HEK293 (cell line): ENCODE results near the gene MYCBPAP.
A peak's percentile ranks its signal among the peaks of the same experiment; 100 is the strongest.

Source experiments
- CTCF ChIA-PET: fragments of 350-600 bp; formaldehyde crosslinking; extraction: SDS; loops from one replicate; lab custom pipeline; 2021; ENCODE audit warnings: antibody characterized with exemption; lab: Yijun Ruan, JAX
- POLR2A ChIA-PET: fragments of 300-600 bp; formaldehyde crosslinking; extraction: SDS; loops from one replicate; lab custom pipeline; 2020; ENCODE audit warnings: antibody characterized with exemption, inconsistent platforms; lab: Yijun Ruan, JAX
- H3K27ac ChIP-seq: fragments of 200-500 bp; sonication (Bioruptor generic); 2 replicates; pipeline ENCODE4 v1.5.1; 2014; ENCODE audit warnings: low read depth, low read length, control low read depth, inconsistent platforms; ENCODE audit errors: extremely low read depth
- H3K36me3 ChIP-seq, 2 experiments: fragments of 200-500 bp in 1 of 2; sonication (Bioruptor generic) in 1 of 2; 1 replicate in 1 of 2; 2 replicates in 1 of 2; pipeline ENCODE4 v1.5.1; 2014 to 2017; ENCODE audit warnings: inconsistent platforms in 2 of 2, low read length in 2 of 2; ENCODE audit not compliant: control insufficient read depth in 2 of 2, insufficient read depth in 1 of 2
- H3K4me1 ChIP-seq: fragments of 200-500 bp; sonication (Bioruptor generic); 2 replicates; pipeline ENCODE4 v1.5.1; 2014; ENCODE audit warnings: mild to moderate bottlenecking, low read length, inconsistent platforms; ENCODE audit not compliant: control insufficient read depth, insufficient read depth
- H3K4me3 ChIP-seq: 2 replicates; pipeline ENCODE4 v1.5.1; 2011; ENCODE audit warnings: low read depth, mild to moderate bottlenecking, control low read depth, low read length, moderate library complexity
- H3K9me3 ChIP-seq: fragments of 200-500 bp; sonication (Bioruptor generic); 2 replicates; pipeline ENCODE4 v1.5.1; 2014; ENCODE audit warnings: low read depth, low read length, inconsistent platforms; ENCODE audit not compliant: control insufficient read depth, insufficient read depth
- BCL6B ChIP-seq: fragments of 450-650 bp; formaldehyde crosslinking; IDR thresholded peaks from 2 replicates; pipeline ENCODE4 v1.5.1; 2017; ENCODE audit warnings: missing biosample characterization, missing genetic modification characterization
- EGR2 ChIP-seq: fragments of 450-650 bp; formaldehyde crosslinking; IDR thresholded peaks from 2 replicates; pipeline ENCODE4 v1.5.1; 2016; ENCODE audit warnings: low read depth, missing biosample characterization, missing genetic modification characterization
- FEZF1 ChIP-seq: fragments of 450-650 bp; formaldehyde crosslinking; IDR thresholded peaks from 2 replicates; pipeline ENCODE4 v1.5.1; 2016; ENCODE audit warnings: missing biosample characterization, missing genetic modification characterization
- GLI4 ChIP-seq: fragments of 450-650 bp; formaldehyde crosslinking; IDR thresholded peaks from 2 replicates; pipeline ENCODE4 v1.5.1; 2016; ENCODE audit warnings: missing biosample characterization, missing genetic modification characterization
- KLF10 ChIP-seq: fragments of 450-650 bp; IDR thresholded peaks from 2 replicates; pipeline ENCODE4 v1.5.1; 2018; ENCODE audit warnings: missing biosample characterization, mild to moderate bottlenecking, missing genetic modification characterization
- MYNN ChIP-seq: fragments of 450-650 bp; formaldehyde crosslinking; IDR thresholded peaks from 2 replicates; pipeline ENCODE4 v1.5.1; 2016; ENCODE audit warnings: missing biosample characterization, missing genetic modification characterization, borderline replicate concordance
- PBX3 ChIP-seq: sonication (generic); formaldehyde crosslinking; IDR thresholded peaks from 2 replicates; pipeline ENCODE4 v1.8.1; 2022; ENCODE audit warnings: mild to moderate bottlenecking, moderate library complexity, missing genetic modification reagents
- REPIN1 ChIP-seq: fragments of 450-650 bp; formaldehyde crosslinking; IDR thresholded peaks from 2 replicates; pipeline ENCODE4 v1.5.1; 2017; ENCODE audit warnings: missing biosample characterization, missing genetic modification characterization, low read depth
- SP2 ChIP-seq: fragments of 450-650 bp; formaldehyde crosslinking; IDR thresholded peaks from 2 replicates; pipeline ENCODE4 v1.5.1; 2016; ENCODE audit warnings: missing biosample characterization, missing genetic modification characterization
- ZBTB1 ChIP-seq: fragments of 450-650 bp; formaldehyde crosslinking; IDR thresholded peaks from 2 replicates; pipeline ENCODE4 v1.5.1; 2016; ENCODE audit warnings: missing biosample characterization, missing genetic modification characterization
- ZBTB48 ChIP-seq: fragments of 450-650 bp; formaldehyde crosslinking; IDR thresholded peaks from 2 replicates; pipeline ENCODE4 v1.5.1; 2016; ENCODE audit warnings: missing biosample characterization, missing genetic modification characterization
- ZBTB49 ChIP-seq: fragments of 450-650 bp; formaldehyde crosslinking; IDR thresholded peaks from 2 replicates; pipeline ENCODE4 v1.5.1; 2016; ENCODE audit warnings: missing biosample characterization, missing genetic modification characterization, low read depth
- ZBTB7A ChIP-seq: fragments of 450-650 bp; formaldehyde crosslinking; IDR thresholded peaks from 2 replicates; pipeline ENCODE4 v1.5.1; 2016; ENCODE audit warnings: low read depth, missing biosample characterization, missing genetic modification characterization
- ZFHX2 ChIP-seq: fragments of 450-650 bp; formaldehyde crosslinking; conservative IDR thresholded peaks from 2 replicates; pipeline ENCODE4 v1.5.1; 2016; ENCODE audit warnings: missing biosample characterization, missing genetic modification characterization
- ZNF112 ChIP-seq: fragments of 450-650 bp; formaldehyde crosslinking; IDR thresholded peaks from 2 replicates; pipeline ENCODE4 v1.5.0; 2017; ENCODE audit warnings: missing biosample characterization, missing genetic modification characterization
- ZNF138 ChIP-seq: fragments of 450-650 bp; formaldehyde crosslinking; IDR thresholded peaks from 2 replicates; pipeline ENCODE4 v1.5.1; 2016; ENCODE audit warnings: missing biosample characterization, missing genetic modification characterization, borderline replicate concordance
- ZNF140 ChIP-seq: fragments of 450-650 bp; formaldehyde crosslinking; IDR thresholded peaks from 2 replicates; pipeline ENCODE4 v1.5.1; 2016; ENCODE audit warnings: missing biosample characterization, missing genetic modification characterization
- ZNF19 ChIP-seq: fragments of 450-650 bp; formaldehyde crosslinking; IDR thresholded peaks from 2 replicates; pipeline ENCODE4; 2016; ENCODE audit warnings: missing biosample characterization, missing genetic modification characterization, low read depth
- ZNF23 ChIP-seq: fragments of 450-650 bp; formaldehyde crosslinking; IDR thresholded peaks from 2 replicates; pipeline ENCODE4 v1.5.1; 2016; ENCODE audit warnings: missing biosample characterization, missing genetic modification characterization, borderline replicate concordance
- ZNF548 ChIP-seq: fragments of 450-650 bp; formaldehyde crosslinking; IDR thresholded peaks from 2 replicates; pipeline ENCODE4 v1.5.1; 2016; ENCODE audit warnings: missing biosample characterization, missing genetic modification characterization
- ZNF596 ChIP-seq: fragments of 450-650 bp; IDR thresholded peaks from 2 replicates; pipeline ENCODE4 v1.5.0; 2018; ENCODE audit warnings: missing biosample characterization, mild to moderate bottlenecking, missing genetic modification characterization, moderate library complexity
- TF ChIP-seq, protein P1 (sequence below): fragments of 450-650 bp; formaldehyde crosslinking; IDR thresholded peaks from 2 replicates; pipeline ENCODE4 v1.5.1; 2017; ENCODE audit warnings: missing biosample characterization, mild to moderate bottlenecking, missing genetic modification characterization, moderate library complexity
- TF ChIP-seq, protein P2 (sequence below): fragments of 450-650 bp; formaldehyde crosslinking; IDR thresholded peaks from 2 replicates; pipeline ENCODE4 v1.5.1; 2016; ENCODE audit warnings: missing biosample characterization, missing genetic modification characterization

MYCBPAP gene

GRCh38 chr17:50477976-50478375 lies 30.3 kb upstream of the MYCBPAP start:
- H3K27ac ChIP-seq = peak overlapping the region; percentile 88
- ChIA-PET CTCF (interaction anchor here (0.6 to 4.4 kb wide), 26 partner anchors 13 to 362 kb away, joined by 3 to 55 read pairs (median 5); partner anchors contain the start of gene LRRC59), POLR2A (interaction anchor here (2.0 to 2.1 kb wide), 2 partner anchors 81 to 116 kb away, joined by 9 to 30 read pairs; partner anchors contain the start of gene LRRC59)
- TF ChIP-seq ZNF548 (tag by site-specific recombination) (no peak), ZNF138 (tag by site-specific recombination) (no peak), FEZF1 (tag by site-specific recombination) (no peak), ZNF140 (tag by site-specific recombination) (no peak), ZNF112 (tag by site-specific recombination) (no peak), ZNF23 (no peak), ZBTB1 (no peak), BCL6B (tag by site-specific recombination) (no peak), ZBTB7A (no peak), REPIN1 (tag by site-specific recombination) (no peak)
- H3K36me3 ChIP-seq = peaks cover 6 to 31% of the 10 kb centered on the region in 2 experiments; a peak in 2 of 3 replicates
- H3K9me3 ChIP-seq = no peaks in the 10 kb centered on the region
- H3K4me1 ChIP-seq = peaks cover 6% of the 10 kb centered on the region
- no peak overlapping the region; the same call in 1 of the 2 replicates for H3K4me3 ChIP-seq

DNA sequence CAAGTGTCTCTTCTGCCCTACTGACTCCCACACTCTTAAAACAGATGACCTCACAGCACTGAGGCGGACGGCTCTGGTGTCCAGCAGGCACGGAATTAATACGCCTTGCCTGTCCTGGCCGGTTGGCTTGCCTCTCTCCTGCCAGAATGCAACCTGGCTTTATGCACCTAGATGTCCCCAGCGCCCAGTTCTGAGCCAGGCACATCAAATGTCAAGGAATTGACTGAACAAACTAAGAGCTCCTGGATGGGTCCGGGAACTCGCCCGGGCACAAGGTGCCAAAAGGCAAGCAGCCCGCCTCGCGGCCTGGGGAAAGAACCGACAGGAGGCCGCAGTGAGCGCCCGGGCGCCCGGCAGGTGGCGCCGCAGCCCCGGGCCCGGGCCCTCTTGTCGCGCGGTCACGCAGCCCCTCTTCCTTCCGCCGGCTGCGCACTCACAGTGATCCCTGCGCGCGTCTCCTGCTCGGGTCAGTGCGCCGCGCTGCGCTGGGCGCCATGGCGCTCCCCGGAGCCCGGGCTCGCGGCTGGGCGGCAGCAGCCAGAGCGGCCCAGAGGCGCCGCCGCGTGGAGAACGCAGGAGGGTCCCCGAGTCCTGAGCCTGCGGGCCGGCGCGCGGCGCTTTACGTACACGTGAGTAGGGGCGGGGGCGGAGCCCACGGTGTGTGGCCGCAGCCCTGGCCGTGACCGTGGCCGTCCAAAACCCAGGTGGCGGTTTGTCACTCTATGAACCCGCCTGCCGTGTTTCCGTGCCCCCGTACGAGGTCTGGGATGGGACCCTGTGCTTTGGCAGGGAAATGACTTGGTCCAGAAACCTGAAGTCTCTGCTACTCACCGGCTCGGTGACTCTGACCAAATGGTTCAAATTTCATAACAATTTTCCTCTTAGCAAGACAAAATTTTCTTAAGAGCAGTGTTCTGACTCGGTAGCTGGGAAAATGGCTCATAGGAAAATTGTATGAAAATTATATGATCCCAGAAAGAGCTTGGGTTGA lies 29.6 kb upstream of the MYCBPAP start, which contains the start of gene RSAD1:
Gene RSAD1, plus strand, starts transcription at position 470 of the 991 bp plus-strand sequence. Its CDS starts 25 bp downstream, at position 495.
- peaks cover 6% of the 10 kb centered on the region for H3K4me1 ChIP-seq
- H3K4me3 ChIP-seq = peak within 1 kb of the TSS; percentile 64
- CTCF ChIA-PET = interaction anchor here (0.6 to 4.4 kb wide), 60 partner anchors 8 to 385 kb away, joined by 3 to 55 read pairs (median 4); partner anchors contain the start of genes CHAD, COL1A1, EME1 and LRRC59
- H3K36me3 ChIP-seq = peaks cover 13 to 31% of the 10 kb centered on the region in 2 experiments; a peak in 2 of 3 replicates
- H3K9me3 ChIP-seq = no peaks in the 10 kb centered on the region
- peak within 1 kb of the TSS; percentile 88 for H3K27ac ChIP-seq
- POLR2A ChIA-PET = interaction anchor here (0.6 to 2.1 kb wide), 12 partner anchors 35 to 241 kb away, joined by 3 to 30 read pairs (median 3); partner anchors contain the start of genes ACSF2, LRRC59, LUC7L3 and XYLT2
- TF ChIP-seq EGR2 (tag by site-specific recombination) (peak; percentile 57; the same call in 1 of the 2 replicates), MYNN (tag by site-specific recombination) (no peak), ZFHX2 (tag by site-specific recombination) (peak; percentile 66), KLF10 (tag by site-specific recombination) (peak; percentile 88), ZBTB49 (no peak), PBX3 (CRISPR knock-in tag) (peak; percentile 90; the same call in 1 of the 2 replicates), SP2 (tag by site-specific recombination) (peak; percentile 18), GLI4 (tag by site-specific recombination) (no peak), ZBTB48 (tag by site-specific recombination) (0 out of 2 replicates have a peak, but pooled peaks have one; percentile 36), FEZF1 (tag by site-specific recombination) (no peak), ZNF19 (tag by site-specific recombination) (no peak), ZNF596 (tag by site-specific recombination) (peak; percentile 72; the same call in 1 of the 2 replicates)
- TF ChIP-seq, protein P1, sequence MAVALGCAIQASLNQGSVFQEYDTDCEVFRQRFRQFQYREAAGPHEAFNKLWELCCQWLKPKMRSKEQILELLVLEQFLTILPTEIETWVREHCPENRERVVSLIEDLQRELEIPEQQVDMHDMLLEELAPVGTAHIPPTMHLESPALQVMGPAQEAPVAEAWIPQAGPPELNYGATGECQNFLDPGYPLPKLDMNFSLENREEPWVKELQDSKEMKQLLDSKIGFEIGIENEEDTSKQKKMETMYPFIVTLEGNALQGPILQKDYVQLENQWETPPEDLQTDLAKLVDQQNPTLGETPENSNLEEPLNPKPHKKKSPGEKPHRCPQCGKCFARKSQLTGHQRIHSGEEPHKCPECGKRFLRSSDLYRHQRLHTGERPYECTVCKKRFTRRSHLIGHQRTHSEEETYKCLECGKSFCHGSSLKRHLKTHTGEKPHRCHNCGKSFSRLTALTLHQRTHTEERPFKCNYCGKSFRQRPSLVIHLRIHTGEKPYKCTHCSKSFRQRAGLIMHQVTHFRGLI = 0 out of 2 replicates have a peak, but pooled peaks have one; percentile 24
- TF ChIP-seq, protein P2, sequence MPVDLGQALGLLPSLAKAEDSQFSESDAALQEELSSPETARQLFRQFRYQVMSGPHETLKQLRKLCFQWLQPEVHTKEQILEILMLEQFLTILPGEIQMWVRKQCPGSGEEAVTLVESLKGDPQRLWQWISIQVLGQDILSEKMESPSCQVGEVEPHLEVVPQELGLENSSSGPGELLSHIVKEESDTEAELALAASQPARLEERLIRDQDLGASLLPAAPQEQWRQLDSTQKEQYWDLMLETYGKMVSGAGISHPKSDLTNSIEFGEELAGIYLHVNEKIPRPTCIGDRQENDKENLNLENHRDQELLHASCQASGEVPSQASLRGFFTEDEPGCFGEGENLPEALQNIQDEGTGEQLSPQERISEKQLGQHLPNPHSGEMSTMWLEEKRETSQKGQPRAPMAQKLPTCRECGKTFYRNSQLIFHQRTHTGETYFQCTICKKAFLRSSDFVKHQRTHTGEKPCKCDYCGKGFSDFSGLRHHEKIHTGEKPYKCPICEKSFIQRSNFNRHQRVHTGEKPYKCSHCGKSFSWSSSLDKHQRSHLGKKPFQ = no peak
